Measurements from ENCODE around the gene BTBD7.

DNA sequence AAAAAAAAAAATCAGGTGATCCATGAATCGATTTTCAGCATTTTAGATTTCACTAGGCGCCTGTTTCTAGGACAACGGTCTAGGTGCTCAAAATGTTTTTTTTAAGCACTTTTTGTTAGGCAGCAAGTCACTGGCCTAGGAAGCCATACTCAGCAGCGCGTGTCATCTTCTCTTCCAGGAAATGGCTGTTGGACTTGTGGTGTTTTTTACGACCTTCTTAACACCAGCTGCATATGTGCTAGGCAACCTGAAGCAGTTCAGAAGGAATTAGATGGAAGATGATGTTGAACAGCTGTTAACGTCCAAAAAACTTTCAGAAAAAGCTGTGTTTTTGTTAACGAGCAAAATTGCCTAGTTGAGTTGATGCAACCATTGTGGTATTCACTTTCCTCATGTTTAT, 15.0 kb upstream of the BTBD7 start:
- TF ChIP-seq, protein P1, sequence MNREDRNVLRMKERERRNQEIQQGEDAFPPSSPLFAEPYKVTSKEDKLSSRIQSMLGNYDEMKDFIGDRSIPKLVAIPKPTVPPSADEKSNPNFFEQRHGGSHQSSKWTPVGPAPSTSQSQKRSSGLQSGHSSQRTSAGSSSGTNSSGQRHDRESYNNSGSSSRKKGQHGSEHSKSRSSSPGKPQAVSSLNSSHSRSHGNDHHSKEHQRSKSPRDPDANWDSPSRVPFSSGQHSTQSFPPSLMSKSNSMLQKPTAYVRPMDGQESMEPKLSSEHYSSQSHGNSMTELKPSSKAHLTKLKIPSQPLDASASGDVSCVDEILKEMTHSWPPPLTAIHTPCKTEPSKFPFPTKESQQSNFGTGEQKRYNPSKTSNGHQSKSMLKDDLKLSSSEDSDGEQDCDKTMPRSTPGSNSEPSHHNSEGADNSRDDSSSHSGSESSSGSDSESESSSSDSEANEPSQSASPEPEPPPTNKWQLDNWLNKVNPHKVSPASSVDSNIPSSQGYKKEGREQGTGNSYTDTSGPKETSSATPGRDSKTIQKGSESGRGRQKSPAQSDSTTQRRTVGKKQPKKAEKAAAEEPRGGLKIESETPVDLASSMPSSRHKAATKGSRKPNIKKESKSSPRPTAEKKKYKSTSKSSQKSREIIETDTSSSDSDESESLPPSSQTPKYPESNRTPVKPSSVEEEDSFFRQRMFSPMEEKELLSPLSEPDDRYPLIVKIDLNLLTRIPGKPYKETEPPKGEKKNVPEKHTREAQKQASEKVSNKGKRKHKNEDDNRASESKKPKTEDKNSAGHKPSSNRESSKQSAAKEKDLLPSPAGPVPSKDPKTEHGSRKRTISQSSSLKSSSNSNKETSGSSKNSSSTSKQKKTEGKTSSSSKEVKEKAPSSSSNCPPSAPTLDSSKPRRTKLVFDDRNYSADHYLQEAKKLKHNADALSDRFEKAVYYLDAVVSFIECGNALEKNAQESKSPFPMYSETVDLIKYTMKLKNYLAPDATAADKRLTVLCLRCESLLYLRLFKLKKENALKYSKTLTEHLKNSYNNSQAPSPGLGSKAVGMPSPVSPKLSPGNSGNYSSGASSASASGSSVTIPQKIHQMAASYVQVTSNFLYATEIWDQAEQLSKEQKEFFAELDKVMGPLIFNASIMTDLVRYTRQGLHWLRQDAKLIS (CRISPR knock-in tag; IDR thresholded peaks at IDR 0.05) = no peak
- TF ChIP-seq IRF2 (CRISPR knock-in tag; IDR thresholded peaks at IDR 0.05) (no peak), EZH2 (IDR thresholded peaks at IDR 0.05; ENCODE audit: borderline replicate concordance, low read depth, low read length) (no peak), CBFB (CRISPR knock-in tag; IDR thresholded peaks at IDR 0.05) (no peak), HDAC6 (IDR thresholded peaks at IDR 0.05; ENCODE audit: low read depth, low read length) (no peak), SRSF3 (IDR thresholded peaks at IDR 0.05; ENCODE audit: insufficient read depth, low read length) (no peak), JUND (IDR thresholded peaks at IDR 0.05; ENCODE audit: borderline replicate concordance, low read depth, low read length) (no peak), JUND (tag; IDR thresholded peaks at IDR 0.05; ENCODE audit: borderline replicate concordance, low read depth, low read length) (no peak), KLF10 (CRISPR knock-in tag; IDR thresholded peaks at IDR 0.05) (no peak), ZNF398 (CRISPR knock-in tag; IDR thresholded peaks at IDR 0.05) (no peak), JUNB (CRISPR knock-in tag; conservative IDR thresholded peaks at IDR 0.05) (no peak), FOS (IDR thresholded peaks at IDR 0.05; ENCODE audit: extremely low read depth, insufficient read length) (no peak)
- TF ChIP-seq, protein P2, sequence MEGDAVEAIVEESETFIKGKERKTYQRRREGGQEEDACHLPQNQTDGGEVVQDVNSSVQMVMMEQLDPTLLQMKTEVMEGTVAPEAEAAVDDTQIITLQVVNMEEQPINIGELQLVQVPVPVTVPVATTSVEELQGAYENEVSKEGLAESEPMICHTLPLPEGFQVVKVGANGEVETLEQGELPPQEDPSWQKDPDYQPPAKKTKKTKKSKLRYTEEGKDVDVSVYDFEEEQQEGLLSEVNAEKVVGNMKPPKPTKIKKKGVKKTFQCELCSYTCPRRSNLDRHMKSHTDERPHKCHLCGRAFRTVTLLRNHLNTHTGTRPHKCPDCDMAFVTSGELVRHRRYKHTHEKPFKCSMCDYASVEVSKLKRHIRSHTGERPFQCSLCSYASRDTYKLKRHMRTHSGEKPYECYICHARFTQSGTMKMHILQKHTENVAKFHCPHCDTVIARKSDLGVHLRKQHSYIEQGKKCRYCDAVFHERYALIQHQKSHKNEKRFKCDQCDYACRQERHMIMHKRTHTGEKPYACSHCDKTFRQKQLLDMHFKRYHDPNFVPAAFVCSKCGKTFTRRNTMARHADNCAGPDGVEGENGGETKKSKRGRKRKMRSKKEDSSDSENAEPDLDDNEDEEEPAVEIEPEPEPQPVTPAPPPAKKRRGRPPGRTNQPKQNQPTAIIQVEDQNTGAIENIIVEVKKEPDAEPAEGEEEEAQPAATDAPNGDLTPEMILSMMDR (IDR thresholded peaks at IDR 0.05 in 2 of 3, conservative IDR thresholded peaks at IDR 0.05 in 1 of 3; ENCODE audit: insufficient read depth in 2 of 3, low read depth in 1 of 3, low read length in 3 of 3) = no peak
- TF ChIP-seq, protein P3, sequence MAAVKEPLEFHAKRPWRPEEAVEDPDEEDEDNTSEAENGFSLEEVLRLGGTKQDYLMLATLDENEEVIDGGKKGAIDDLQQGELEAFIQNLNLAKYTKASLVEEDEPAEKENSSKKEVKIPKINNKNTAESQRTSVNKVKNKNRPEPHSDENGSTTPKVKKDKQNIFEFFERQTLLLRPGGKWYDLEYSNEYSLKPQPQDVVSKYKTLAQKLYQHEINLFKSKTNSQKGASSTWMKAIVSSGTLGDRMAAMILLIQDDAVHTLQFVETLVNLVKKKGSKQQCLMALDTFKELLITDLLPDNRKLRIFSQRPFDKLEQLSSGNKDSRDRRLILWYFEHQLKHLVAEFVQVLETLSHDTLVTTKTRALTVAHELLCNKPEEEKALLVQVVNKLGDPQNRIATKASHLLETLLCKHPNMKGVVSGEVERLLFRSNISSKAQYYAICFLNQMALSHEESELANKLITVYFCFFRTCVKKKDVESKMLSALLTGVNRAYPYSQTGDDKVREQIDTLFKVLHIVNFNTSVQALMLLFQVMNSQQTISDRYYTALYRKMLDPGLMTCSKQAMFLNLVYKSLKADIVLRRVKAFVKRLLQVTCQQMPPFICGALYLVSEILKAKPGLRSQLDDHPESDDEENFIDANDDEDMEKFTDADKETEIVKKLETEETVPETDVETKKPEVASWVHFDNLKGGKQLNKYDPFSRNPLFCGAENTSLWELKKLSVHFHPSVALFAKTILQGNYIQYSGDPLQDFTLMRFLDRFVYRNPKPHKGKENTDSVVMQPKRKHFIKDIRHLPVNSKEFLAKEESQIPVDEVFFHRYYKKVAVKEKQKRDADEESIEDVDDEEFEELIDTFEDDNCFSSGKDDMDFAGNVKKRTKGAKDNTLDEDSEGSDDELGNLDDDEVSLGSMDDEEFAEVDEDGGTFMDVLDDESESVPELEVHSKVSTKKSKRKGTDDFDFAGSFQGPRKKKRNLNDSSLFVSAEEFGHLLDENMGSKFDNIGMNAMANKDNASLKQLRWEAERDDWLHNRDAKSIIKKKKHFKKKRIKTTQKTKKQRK (IDR thresholded peaks at IDR 0.05; ENCODE audit: borderline replicate concordance, low read depth, low read length) = no peak
- TF ChIP-seq, protein P4, sequence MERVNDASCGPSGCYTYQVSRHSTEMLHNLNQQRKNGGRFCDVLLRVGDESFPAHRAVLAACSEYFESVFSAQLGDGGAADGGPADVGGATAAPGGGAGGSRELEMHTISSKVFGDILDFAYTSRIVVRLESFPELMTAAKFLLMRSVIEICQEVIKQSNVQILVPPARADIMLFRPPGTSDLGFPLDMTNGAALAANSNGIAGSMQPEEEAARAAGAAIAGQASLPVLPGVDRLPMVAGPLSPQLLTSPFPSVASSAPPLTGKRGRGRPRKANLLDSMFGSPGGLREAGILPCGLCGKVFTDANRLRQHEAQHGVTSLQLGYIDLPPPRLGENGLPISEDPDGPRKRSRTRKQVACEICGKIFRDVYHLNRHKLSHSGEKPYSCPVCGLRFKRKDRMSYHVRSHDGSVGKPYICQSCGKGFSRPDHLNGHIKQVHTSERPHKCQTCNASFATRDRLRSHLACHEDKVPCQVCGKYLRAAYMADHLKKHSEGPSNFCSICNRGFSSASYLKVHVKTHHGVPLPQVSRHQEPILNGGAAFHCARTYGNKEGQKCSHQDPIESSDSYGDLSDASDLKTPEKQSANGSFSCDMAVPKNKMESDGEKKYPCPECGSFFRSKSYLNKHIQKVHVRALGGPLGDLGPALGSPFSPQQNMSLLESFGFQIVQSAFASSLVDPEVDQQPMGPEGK (CRISPR knock-in tag; IDR thresholded peaks at IDR 0.05; ENCODE audit: borderline replicate concordance) = no peak

Data from K562 (cell line).